ENCODE results near the gene ASB12.

Gene ASB12

GRCh38 chrX:64186974-64187761 is 43.2 kb downstream of the ASB12 start:
- no peak for DNase-seq

- DNase-seq, result no peak
Measured at GRCh38 chrX:64184396-64184795, 46.0 kb downstream of the ASB12 start.

- DNase-seq, result no peak
Measured at GRCh38 chrX:64182208-64182607, 48.2 kb downstream of the ASB12 start.

- DNase-seq, result no peak
Measured at GRCh38 chrX:64176876-64177275, 53.5 kb downstream of the ASB12 start.

Measured in NCI-H1436 (cell line).